SW480 (cell line): Measurements from ENCODE around the gene UBA6.

Source experiments
- DNase-seq: peaks from one replicate; pipeline ENCODE4 v3.0.0-alpha.2; 2016; ENCODE audit warnings: low spot score

Gene UBA6

DNA sequence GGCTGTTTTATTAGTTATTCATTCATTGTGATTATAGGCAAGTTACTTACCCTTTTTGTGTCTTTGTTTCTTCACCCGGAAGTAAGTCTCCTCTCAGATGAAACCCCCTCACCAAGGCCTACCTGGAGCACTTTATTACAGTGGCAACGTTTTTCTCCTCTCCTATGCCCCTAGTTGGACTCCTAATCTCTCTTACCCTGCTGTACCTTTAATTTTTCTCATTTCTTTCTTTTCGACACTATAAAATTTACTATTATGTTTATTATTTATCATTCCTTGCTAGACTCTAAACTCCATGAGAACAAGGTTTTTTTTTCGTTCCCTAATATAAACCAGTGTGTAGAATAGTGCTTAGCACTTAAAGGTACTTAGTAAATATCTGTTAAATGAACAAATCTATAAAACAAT is 124.9 kb downstream of the UBA6 start:
- DNase-seq = no peak

DNA sequence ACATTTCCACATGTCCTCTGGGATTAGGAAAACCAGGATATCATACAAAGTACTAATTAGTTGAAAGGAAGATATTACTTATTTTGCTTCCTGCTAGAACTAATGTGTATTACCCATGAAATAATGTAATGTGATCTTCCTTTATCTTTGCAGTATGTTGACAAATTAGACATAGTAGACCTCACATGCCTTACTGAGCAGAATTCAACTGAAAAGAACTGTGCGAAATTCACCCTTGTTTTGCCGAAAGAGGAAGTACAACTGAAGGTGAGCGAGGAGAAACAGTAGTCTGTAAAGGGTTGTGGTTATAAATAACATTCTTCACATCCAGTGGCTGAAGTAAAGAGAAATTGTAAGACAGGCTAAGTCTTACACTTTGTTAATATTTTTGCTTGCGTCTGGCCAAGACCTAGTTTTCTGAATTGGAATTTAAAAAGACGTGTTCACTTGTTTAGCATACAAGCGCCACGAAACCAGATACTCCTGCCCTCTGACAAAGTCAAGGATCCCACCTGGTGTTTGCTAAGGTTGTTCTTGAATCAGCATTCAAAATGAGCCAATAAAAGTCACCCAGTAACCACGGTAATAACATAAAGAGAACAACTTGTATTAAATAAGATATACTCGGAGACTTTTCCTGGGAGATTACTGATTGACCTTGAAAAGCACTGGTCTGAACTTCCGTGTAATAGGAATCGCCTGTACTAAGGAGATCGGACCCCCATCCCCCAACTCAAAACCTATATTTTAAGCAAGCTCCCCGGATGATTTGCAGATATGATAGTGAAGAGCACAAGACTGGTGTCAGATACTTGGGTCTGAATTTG is 125.5 kb downstream of the UBA6 start:
- DNase-seq = no peak

DNA sequence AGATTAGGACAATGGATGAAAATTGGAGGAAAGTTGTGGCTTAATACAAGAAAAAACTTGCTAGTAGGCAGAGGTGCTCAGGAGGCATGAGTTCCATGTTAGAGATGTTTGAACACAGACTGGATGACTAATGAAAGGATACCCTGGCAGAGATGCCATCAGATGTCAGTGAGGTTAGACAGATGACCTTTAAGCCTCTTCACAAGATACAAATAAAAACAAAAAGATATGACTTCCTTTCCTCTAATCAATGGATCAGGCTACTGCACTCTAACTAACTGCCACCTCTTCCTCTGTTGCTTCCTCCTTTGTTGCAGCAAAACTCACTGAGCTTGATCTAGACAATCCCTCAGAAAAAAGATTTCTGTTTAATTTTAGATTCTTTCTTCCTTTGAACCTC is 127.8 kb downstream of the UBA6 start:
- DNase-seq = no peak

DNA sequence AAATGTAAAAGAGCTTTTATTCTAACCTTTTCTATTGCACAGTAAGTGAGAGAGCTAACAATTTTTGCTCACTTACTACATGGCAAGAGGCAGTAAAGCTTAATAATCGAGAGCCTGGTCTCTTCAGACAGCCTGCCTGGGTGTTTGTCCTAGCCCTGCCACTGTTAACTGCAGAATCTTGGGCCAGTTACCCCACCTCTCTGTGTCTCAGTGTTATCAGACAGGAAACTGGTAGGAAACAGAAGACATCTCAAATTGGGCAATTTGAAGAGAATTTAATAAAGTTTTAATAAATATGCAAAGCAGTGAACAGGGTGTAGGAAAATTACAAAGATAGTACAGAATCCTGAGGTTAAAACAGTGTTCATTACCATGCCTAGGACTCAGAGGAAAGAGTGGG is 129.0 kb downstream of the UBA6 start:
- DNase-seq = no peak

DNA sequence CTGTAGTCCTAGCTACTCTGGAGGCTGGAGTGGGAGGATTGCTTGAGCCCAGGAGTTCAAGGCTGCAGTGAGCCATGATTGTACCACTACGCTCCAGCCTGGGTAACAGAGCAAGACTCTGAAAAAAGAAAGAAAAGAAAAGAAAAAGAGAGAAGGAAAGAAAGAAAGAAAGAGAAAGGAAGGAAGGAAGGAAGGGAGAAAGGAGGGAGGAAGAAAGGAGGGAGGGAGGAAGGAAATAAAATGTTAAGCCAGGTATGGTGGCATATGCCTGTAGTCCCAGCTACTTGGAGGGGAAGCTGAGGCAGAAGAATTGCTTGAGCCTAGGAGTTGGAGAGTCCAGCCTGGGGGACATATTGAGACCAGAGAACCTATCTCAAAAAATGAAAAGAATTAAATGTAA is 130.4 kb downstream of the UBA6 start:
- no peak for DNase-seq

DNA sequence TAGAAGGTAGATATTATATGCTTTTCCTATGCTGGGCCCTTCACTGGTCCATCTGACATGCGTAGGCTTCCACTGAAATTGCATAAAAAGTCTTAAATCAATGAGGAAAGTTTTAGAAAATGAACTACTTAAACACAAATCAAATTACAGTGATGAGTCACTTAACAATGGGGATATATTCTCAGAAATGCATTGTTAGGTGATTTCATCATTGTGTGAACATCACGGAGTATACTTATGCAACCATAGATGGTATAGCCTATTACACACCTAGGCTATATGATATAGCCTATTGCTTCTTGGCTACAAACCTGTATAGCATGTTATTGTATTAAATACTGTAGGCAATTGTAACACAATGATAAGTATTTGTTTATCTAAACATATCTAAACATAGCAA is 132.1 kb downstream of the UBA6 start:
- no peak for DNase-seq

DNA sequence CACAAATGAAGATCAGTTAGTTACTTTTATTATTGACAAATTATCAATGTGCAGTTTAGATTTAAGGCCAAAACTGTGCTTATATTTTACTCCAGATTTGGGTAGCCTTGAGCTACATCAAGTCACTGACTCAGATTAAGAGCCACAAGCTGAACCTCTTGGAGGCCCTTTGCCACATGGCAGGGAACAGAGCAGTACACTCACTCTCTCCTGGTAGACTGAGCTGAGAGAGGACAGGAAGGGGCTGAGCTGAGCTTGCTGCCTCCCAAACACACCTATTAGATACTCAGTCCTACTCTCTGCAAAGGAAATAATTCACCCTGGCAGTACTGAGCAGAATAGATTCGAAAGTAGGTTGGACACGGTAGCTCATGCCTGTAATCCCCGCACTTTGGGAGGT is 134.6 kb downstream of the UBA6 start:
- no peak for DNase-seq

DNA sequence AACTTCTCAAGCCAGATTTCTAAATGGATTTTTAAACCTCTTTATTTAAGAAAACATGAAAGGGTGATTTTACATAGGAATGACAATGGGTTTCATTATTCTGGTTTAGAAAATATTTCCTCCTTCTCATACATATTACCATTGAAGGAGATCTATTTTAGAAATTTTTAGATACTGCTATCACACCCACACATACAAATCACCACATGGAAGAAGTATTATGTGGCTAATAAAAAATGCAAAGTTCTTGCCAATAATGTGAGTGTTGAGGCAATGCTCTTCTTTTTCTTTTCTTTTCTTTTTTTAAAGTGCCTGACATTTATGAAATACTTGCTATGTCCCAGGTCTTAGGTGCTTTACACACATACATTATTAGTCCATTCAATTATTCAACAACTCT is 135.7 kb downstream of the UBA6 start:
- no peak for DNase-seq
